ENCODE measurements around the gene PXDC1. TPM values are rescaled to one million over a fixed set of nuclear protein-coding genes. Genes with fewer than 3 reads are reported as not detected.

Gene PXDC1
- total RNA-seq, 1 experiment from 2014 or later, result 6.3 TPM

GRCh38 chr6:3794092-3794491 lies 42.6 kb upstream of the PXDC1 start:
- H3K4me3 ChIP-seq (replicated peaks in 1 of 2; ENCODE audit: low read depth in 1 of 2, low read length in 2 of 2), result no peak overlapping the region
- BruUV-seq (replicated peaks), result no TSS peak
- CTCF ChIA-PET, result no interaction called here
- H3K9me2 ChIP-seq (ENCODE audit: insufficient read depth), result no peaks in the 10 kb centered on the region
- H3K9ac ChIP-seq (ENCODE audit: low read length), result no peak overlapping the region
- TF ChIP-seq FOSL1 (IDR thresholded peaks at IDR 0.05; ENCODE audit: low read depth), result no peak
- no peak for TF ChIP-seq ELF1 (IDR thresholded peaks at IDR 0.05; ENCODE audit: borderline replicate concordance, low read depth)
- TF ChIP-seq POLR2A (IDR thresholded peaks at IDR 0.05; ENCODE audit: borderline replicate concordance, extremely low read depth, insufficient read depth, insufficient read length), result no peak
- TF ChIP-seq TCF7L2 (IDR thresholded peaks at IDR 0.05; ENCODE audit: borderline replicate concordance, extremely low read depth, insufficient read depth, insufficient read length), result no peak
- TF ChIP-seq ZBTB33 (IDR thresholded peaks at IDR 0.05; ENCODE audit: extremely low read depth, insufficient replicate concordance, low read length), result no peak
- TF ChIP-seq CBX3 (IDR thresholded peaks at IDR 0.05; ENCODE audit: low read depth), result no peak
- no peak for TF ChIP-seq CEBPB (IDR thresholded peaks at IDR 0.05; ENCODE audit: low read depth)
- TF ChIP-seq JUND (IDR thresholded peaks at IDR 0.05), result no peak
- TF ChIP-seq YY1 (IDR thresholded peaks at IDR 0.05; ENCODE audit: extremely low read depth, insufficient replicate concordance, low read depth, low read length), result no peak
- TF ChIP-seq POLR2AphosphoS5 (IDR thresholded peaks at IDR 0.05; ENCODE audit: low read depth, low read length), result no peak
- no peak for TF ChIP-seq SIN3A (IDR thresholded peaks at IDR 0.05; ENCODE audit: low read depth)
- TF ChIP-seq SP1 (IDR thresholded peaks at IDR 0.05; ENCODE audit: low read depth), result no peak
- no peak for TF ChIP-seq EZH2 (IDR thresholded peaks at IDR 0.05)
- ATAC-seq (no peak), DNase-seq (ENCODE audit: low read depth, low spot score) (no peak)
- intact Hi-C loops (cut with micrococcal nuclease), result no loop called here
- H2AFZ ChIP-seq (ENCODE audit: low read depth, low read length, poor library complexity, severe bottlenecking), result no peak overlapping the region
- no peak overlapping the region for H3K27ac ChIP-seq (ENCODE audit: low read depth, low read length)
- H3K4me2 ChIP-seq (ENCODE audit: low read length), result no peak overlapping the region
- H3K4me1 ChIP-seq (ENCODE audit: control insufficient read depth in 1 of 2, insufficient read depth in 2 of 2, low read length in 2 of 2), result peaks cover 8 to 25% of the 10 kb centered on the region in 2 experiments
- no peaks in the 10 kb centered on the region for H3K27me3 ChIP-seq (ENCODE audit: insufficient read depth, low read length)
- H3K9me3 ChIP-seq (ENCODE audit: control insufficient read depth in 1 of 2, insufficient read depth in 1 of 2, low read depth in 1 of 2, low read length in 2 of 2), result no peaks in the 10 kb centered on the region
- no peaks in the 10 kb centered on the region for H3K36me3 ChIP-seq (ENCODE audit: control insufficient read depth in 1 of 2, insufficient read depth in 2 of 2, low read length in 2 of 2)
- POLR2A ChIA-PET, result no interaction called here
- RAD21 ChIA-PET (ENCODE audit: low non-redundant PET in 1 of 2, low total read pairs in 2 of 2, uncharacterized antibody in 2 of 2, unreplicated experiment in 2 of 2), result no interaction called here
- H4K20me1 ChIP-seq (ENCODE audit: insufficient read depth), result no peaks in the 10 kb centered on the region
- no peaks in the 10 kb centered on the region for H3K79me2 ChIP-seq (ENCODE audit: insufficient read depth, low read length)
